Endothelial cell of umbilical vein (primary cell): ENCODE data around the gene C21orf58. TPM values are rescaled to one million over a fixed set of nuclear protein-coding genes. Genes with fewer than 3 reads are reported as not detected.

Experiments
- BruUV-seq: library from RNA; stranded (reverse); fragments of 400-500 nt; replicated peaks from 2 replicates; lab custom pipeline; 2021; lab: Mats Ljungman, UMichigan
- CTCF ChIA-PET: fragments of 300-600, 350-600 bp; sonication (Branson Sonifier 250); formaldehyde crosslinking; loops from one replicate; lab custom pipeline; 2021; ENCODE audit warnings: antibody characterized with exemption, inconsistent platforms; lab: Charles Lee
- POLR2A ChIA-PET: fragments of 300-600, 350-600 bp; sonication (Branson Sonifier 250); formaldehyde crosslinking; loops from one replicate; lab custom pipeline; 2021; ENCODE audit warnings: antibody characterized with exemption, inconsistent platforms; lab: Charles Lee
- DNase-seq: peaks from one replicate; pipeline ENCODE4 v3.0.0-alpha.2; 2011; ENCODE audit warnings: low read depth, low spot score
- FAIRE-seq: peaks from 2 replicates; lab custom pipeline; 2011; peaks lifted over from hg19 to GRCh38; lab: Jason Lieb, UNC
- H2AFZ ChIP-seq: 2 replicates; pipeline ENCODE4 v1.6.0; 2012; ENCODE audit warnings: low read depth, low read length, control low read depth, inconsistent platforms
- H3K27ac ChIP-seq: 2 replicates; pipeline ENCODE4 v1.5.1; 2011; ENCODE audit warnings: low read depth, mild to moderate bottlenecking, control low read depth, low read length, moderate library complexity; ENCODE audit not compliant: insufficient read depth
- H3K27me3 ChIP-seq, 2 experiments: 2 replicates each; pipeline versions ENCODE4 v1.6.0 to v1.6.1; 2011; ENCODE audit warnings: low read length in 2 of 2, mixed read lengths in 1 of 2; ENCODE audit not compliant: control insufficient read depth in 2 of 2, insufficient read depth in 2 of 2
- H3K36me3 ChIP-seq, 2 experiments: 2 replicates in 1 of 2; 3 replicates in 1 of 2; pipeline ENCODE4 v1.5.1; 2011; ENCODE audit warnings: low read length in 2 of 2, mild to moderate bottlenecking in 1 of 2, moderate library complexity in 1 of 2; ENCODE audit not compliant: control insufficient read depth in 2 of 2, insufficient read depth in 2 of 2; ENCODE audit errors: extremely low read depth in 1 of 2
- H3K4me1 ChIP-seq: 3 replicates; pipeline ENCODE4 v1.5.1; 2011; ENCODE audit warnings: mild to moderate bottlenecking, low read length; ENCODE audit not compliant: control insufficient read depth, insufficient read depth; ENCODE audit errors: extremely low read depth
- H3K4me2 ChIP-seq: 2 replicates; pipeline ENCODE4 v1.6.1; 2011; ENCODE audit warnings: low read length, control low read depth, mixed read lengths; ENCODE audit not compliant: insufficient read depth
- H3K4me3 ChIP-seq, 3 experiments: fragments of 200-600 bp in 1 of 3; sonication (generic), shearing (Covaris generic) in 1 of 3; replicated peaks in 1 of 3; 2 replicates each; pipeline ENCODE4 v1.5.1; 2011 to 2016; ENCODE audit warnings: control low read depth in 3 of 3, low read length in 3 of 3, mild to moderate bottlenecking in 2 of 3, inconsistent platforms in 1 of 3, low read depth in 1 of 3, moderate library complexity in 1 of 3; ENCODE audit not compliant: insufficient read depth in 1 of 3
- H3K79me2 ChIP-seq: 2 replicates; pipeline ENCODE4 v1.6.0; 2012; ENCODE audit warnings: low read length, inconsistent platforms; ENCODE audit not compliant: control insufficient read depth, insufficient read depth
- H3K9ac ChIP-seq: replicated peaks from 2 replicates; pipeline ENCODE3; 2011; ENCODE audit warnings: low read length, control low read depth; ENCODE audit not compliant: insufficient read depth; ENCODE audit errors: extremely low read depth
- H3K9me1 ChIP-seq: replicated peaks from 3 replicates; pipeline ENCODE4 v1.6.0; 2011; ENCODE audit warnings: mild to moderate bottlenecking, low read length; ENCODE audit not compliant: control insufficient read depth, insufficient read depth; ENCODE audit errors: extremely low read depth
- H3K9me3 ChIP-seq: replicated peaks from 2 replicates; pipeline ENCODE4 v1.5.1; 2012; ENCODE audit warnings: low read length, inconsistent platforms; ENCODE audit not compliant: control insufficient read depth, insufficient read depth
- H4K20me1 ChIP-seq: replicated peaks from 2 replicates; pipeline ENCODE3; 2011; ENCODE audit warnings: mild to moderate bottlenecking, low read length; ENCODE audit not compliant: control insufficient read depth, insufficient read depth; ENCODE audit errors: extremely low read depth
- CTCF ChIP-seq, 2 donors: IDR thresholded peaks; 1 replicate in 1 of 2; 2 replicates in 1 of 2; pipeline ENCODE4 v1.5.1; 2011; ENCODE audit warnings: low read length in 2 of 2, mild to moderate bottlenecking in 2 of 2, moderate library complexity in 2 of 2, control low read depth in 1 of 2, inconsistent platforms in 1 of 2, low read depth in 1 of 2; ENCODE audit not compliant: insufficient read depth in 1 of 2; ENCODE audit errors: extremely low read depth in 1 of 2
- EZH2 ChIP-seq: IDR thresholded peaks from 2 replicates; pipeline ENCODE4 v1.6.1; 2012; ENCODE audit warnings: borderline replicate concordance, low read depth, mild to moderate bottlenecking, moderate library complexity, low read length, inconsistent platforms; ENCODE audit not compliant: severe bottlenecking
- FOS ChIP-seq: IDR thresholded peaks from 2 replicates; pipeline ENCODE4 v1.6.1; 2011; ENCODE audit warnings: mild to moderate bottlenecking, low read length, moderate library complexity, borderline replicate concordance; ENCODE audit not compliant: insufficient read depth
- GATA2 ChIP-seq: IDR thresholded peaks from 2 replicates; pipeline ENCODE4 v1.7.0; 2011; ENCODE audit warnings: low read depth, mild to moderate bottlenecking, moderate library complexity, mixed read lengths, low read length; ENCODE audit not compliant: insufficient read length, insufficient read depth
- JUN ChIP-seq: IDR thresholded peaks from 2 replicates; pipeline ENCODE4 v1.6.1; 2011; ENCODE audit warnings: borderline replicate concordance, low read depth; ENCODE audit not compliant: insufficient read length, insufficient read depth
- MAX ChIP-seq: IDR thresholded peaks from 2 replicates; pipeline ENCODE4 v1.6.1; 2011; ENCODE audit not compliant: insufficient read depth, insufficient read length
- MYC ChIP-seq: IDR thresholded peaks from one replicate; pipeline ENCODE4 v1.6.1; 2011; ENCODE audit warnings: mild to moderate bottlenecking, low read depth, low read length
- POLR2A ChIP-seq: IDR thresholded peaks from 2 replicates; pipeline ENCODE4 v1.6.1; 2012; ENCODE audit warnings: low read depth, mild to moderate bottlenecking, control low read depth, low read length
- POLR2AphosphoS5 ChIP-seq: IDR thresholded peaks from 2 replicates; pipeline ENCODE4 v1.6.1; 2012; ENCODE audit warnings: low read depth, mild to moderate bottlenecking, control low read depth, low read length, moderate library complexity; ENCODE audit not compliant: insufficient read depth
- dilution Hi-C: fragments of 300-500 bp; cut with MboI; formaldehyde crosslinking; loops from one replicate; pipeline ENCODE4 v1.15.0; 2019; ENCODE audit warnings: low sequenced_read_pairs; ENCODE audit not compliant: extremely low pct_ligation_motif_present
- intact Hi-C: fragments of 100-400 bp; cut with micrococcal nuclease; formaldehyde crosslinking; loops from one replicate; pipeline ENCODE4 v1.10.0; 2022
- polyA plus RNA-seq, 4 experiments: library from polyadenylated mRNA; depleted of rRNA in 3 of 4; stranded (reverse) in 3 of 4; unstranded in 1 of 4; fragments of >200 nt; gene quantifications; 2 replicates each; pipeline versions ENCODE4 v1.2.1 to v1.2.3, GENCODE V29; 2011 to 2012; ENCODE audit warnings: missing spikeins in 1 of 4
- total RNA-seq: library from RNA; stranded (reverse); gene quantifications from 2 replicates; pipeline ENCODE4 v1.2.3, GENCODE V29; 2021

The C21orf58 gene
- total and polyA plus RNA-seq, 2 donors (not counting 3 experiments of a cell fraction or from before 2014, with no cell fraction given), result 6.0 to 24.3 TPM

- DNase-seq, result no peak
- CTCF ChIA-PET, result no interaction called here
- POLR2A ChIA-PET, result no interaction called here
Measured at GRCh38 chr21:46307625-46308024, 16.0 kb downstream of the C21orf58 start.

More at GRCh38 chr21:46307625-46308024, 16.0 kb downstream of the C21orf58 start:
- no peaks in the 10 kb centered on the region for H3K9me1 ChIP-seq
- H3K36me3 ChIP-seq, result peaks cover 3 to 4% of the 10 kb centered on the region in 2 experiments
- dilution Hi-C loops, result no loop called here
- H3K9me3 ChIP-seq, result no peaks in the 10 kb centered on the region
- H3K4me3 ChIP-seq, result no peak overlapping the region
- no peaks in the 10 kb centered on the region for H3K79me2 ChIP-seq
- H3K27ac ChIP-seq, result no peak overlapping the region
- H4K20me1 ChIP-seq, result no peaks in the 10 kb centered on the region
- TF ChIP-seq MYC, result no peak
- no peak for TF ChIP-seq MAX
- no peak for TF ChIP-seq CTCF (IDR thresholded peaks at IDR 0.05; ENCODE audit: extremely low read depth in 1 of 2, insufficient read depth in 1 of 2, low read depth in 1 of 2, low read length in 2 of 2)
- no peak for TF ChIP-seq EZH2
- no peak for TF ChIP-seq JUN
- no peak for TF ChIP-seq POLR2AphosphoS5
- TF ChIP-seq POLR2A, result no peak
- no peak for TF ChIP-seq GATA2
- TF ChIP-seq FOS, result no peak
- intact Hi-C loops, result no loop called here
- no peak overlapping the region for H3K9ac ChIP-seq
- H2AFZ ChIP-seq, result no peak overlapping the region
- FAIRE-seq, result peak; percentile 47
- no TSS peak for BruUV-seq
- no peaks in the 10 kb centered on the region for H3K27me3 ChIP-seq
- H3K4me2 ChIP-seq, result no peak overlapping the region
- H3K4me1 ChIP-seq, result no peaks in the 10 kb centered on the region
